ENCODE data around the gene SRPK2.
A peak's percentile ranks its signal among the peaks of the same experiment; 100 is the strongest.
"Not testable (repeated sequence)": the region's sequence is repeated elsewhere in the genome, so short reads cannot be mapped to it uniquely, and the experiment has no call there.

SRPK2 gene

DNA sequence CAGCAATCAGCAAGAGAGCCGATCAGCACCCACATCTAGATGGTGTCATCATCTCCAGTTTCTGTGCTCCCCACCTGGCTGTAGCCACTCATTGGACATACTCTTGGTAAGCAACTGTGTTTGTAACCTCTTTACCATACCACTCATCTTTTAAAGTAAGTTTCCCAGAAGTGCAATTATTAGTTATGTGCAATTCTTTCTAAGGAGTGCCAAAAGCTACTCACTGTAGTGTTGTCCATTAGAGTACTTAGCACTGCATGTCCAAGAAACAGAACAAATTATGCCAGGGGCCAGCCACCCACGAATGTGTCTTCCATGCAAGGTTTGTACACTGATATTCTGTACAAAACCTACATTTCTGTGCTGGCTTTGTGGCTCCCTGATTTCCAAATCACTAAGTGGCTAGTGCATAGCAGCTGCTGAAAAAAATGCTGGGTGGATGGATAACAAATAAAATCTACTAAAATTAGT lies 131.9 kb downstream of the SRPK2 start:
- no peak for DNase-seq

DNA sequence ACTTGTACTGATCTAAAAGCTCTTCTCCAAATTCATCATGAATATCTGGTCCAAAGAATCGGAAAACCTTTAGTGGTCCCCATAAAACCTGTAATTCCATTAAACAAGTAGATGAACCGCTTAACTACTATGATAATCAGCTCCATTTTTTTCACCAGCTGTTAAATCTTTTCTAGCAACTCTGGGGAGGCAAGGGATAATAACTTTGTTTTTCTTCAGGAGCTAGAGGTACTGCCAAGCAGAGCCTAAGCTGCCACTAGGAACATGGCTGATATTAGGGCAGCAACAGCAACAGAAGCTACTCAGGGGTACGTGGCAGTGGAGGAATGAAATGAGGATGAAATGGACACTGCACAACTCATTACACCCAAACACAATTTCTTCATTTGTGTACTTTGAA lies 138.0 kb downstream of the SRPK2 start:
- DNase-seq, result no peak

DNA sequence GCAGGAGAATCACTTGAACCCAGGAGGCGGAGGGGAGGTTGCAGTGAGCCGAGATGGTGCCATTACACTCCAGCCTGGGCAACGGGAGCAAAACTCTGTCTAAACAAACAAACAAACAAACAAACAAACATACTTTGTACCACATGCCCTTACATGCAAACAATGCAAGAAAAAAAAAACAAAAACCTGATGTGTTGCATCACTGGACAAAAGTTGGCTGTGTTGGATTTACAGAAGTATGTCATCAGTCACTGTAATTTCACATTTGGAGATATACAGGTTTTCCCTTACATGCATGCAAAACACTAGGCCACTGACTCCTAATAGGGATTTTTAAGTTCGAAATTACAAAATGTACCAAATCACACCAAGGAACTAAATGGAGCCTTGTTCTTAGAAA lies 138.5 kb downstream of the SRPK2 start:
- no peak for DNase-seq

DNA sequence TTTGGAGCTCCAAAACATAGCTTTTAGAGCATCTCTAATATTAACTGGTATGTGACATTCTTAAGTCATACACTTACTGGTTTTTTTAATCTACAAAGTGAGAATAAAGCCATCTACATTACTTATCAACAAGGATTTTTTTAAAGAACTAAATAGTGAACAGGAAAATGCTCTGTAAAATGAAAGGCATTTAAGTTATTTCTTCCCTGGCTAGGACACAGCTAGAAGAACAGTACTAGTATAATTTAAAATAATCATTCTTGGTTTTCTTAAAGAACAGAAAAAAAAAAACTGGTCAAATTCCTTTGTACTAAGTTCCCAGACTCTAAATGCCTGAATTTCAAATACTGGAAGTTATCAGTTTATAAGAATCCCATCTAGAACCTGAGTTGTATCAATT lies 139.5 kb downstream of the SRPK2 start:
- no peak for DNase-seq

DNA sequence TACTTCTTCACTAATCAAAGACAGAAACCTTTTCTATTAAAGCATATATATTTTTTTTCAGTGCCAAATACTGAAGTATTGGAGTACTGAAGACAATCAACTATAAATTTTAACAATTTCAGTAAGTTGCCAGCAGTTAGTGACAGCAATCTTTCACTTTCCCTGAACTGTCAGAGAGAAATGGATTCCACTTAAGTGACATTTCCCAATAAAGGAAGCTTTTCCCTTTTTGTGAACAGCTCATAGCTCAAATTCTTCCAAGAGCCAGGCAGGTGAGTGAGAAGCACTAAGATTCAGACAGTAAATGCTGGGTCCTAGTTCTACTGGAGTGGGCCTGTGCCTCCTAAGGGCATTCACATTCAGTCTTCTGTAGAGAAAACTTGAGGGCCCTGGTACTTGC lies 142.0 kb downstream of the SRPK2 start:
- DNase-seq, result no peak

DNA sequence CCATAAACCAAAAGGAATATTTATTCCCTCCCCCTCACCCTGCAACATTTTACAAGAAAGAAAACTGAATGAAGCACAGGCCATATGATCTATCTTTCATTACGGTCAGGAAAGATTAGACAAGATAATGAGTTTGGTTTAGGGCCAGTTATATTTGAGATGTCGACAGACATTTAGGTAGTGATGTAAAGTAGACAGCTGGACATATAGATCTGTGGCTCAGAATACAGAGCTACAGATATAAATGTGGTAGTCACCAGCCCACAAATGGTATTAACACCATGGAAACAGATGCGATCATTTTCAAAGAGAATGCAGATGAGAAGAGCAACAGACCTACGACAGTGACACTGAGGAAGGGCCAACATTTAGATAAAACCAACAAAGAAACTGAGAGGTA lies 142.5 kb downstream of the SRPK2 start:
- no peak for DNase-seq

DNA sequence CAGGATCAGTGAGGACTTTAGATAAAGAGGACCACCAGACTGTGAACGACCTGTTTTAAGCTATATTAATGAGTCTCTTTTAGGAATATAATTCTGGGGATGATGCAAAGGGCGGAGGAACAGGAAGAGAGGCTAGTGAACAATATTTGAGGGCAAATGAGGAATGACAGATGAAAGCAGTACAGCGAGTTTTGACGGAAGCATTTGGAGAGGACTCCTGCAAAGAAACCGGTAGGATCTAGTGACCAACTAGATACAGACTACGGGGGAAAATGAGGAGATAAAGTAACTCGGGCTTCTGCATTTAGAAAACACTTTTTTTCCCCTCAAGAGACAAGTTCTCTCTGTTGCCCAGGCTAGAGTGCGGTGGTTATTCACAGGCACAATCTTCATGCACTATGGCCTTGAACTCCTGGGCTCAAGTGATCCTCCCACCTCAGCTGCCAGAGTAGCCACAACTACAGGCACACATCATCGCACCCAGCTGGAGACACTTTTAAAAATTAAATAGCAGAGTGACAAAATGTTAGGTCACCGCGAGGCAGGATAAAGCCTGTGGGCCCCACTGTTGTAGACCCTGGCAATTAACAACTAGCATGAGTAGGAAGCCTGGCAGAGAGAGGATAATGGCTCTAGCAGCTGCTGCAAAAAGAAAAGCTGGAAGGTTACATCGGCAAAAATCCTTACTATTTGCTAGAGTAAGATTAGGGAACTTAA lies 143.2 kb downstream of the SRPK2 start:
- DNase-seq, result peak; percentile 6

DNA sequence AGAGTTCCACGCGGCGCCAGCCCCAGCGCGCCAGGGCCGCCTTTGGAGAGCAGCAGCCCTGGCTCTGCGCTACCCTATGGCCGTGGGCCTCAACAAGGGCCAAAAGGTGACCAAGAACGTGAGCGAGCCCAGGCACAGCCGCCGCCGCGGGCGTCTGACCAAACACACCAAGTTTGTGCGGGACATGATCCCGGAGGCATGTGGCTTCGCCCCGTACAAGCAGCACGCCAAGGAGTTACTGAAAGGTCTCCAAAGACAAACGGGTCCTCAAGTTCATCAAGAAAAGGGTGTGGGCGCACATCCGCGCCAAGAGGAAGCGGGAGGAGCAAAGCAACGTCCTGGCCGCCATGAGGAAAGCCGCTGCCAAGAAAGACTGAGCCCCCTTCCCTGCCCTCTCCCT lies 144.1 kb downstream of the SRPK2 start:
- no peak for DNase-seq

DNA sequence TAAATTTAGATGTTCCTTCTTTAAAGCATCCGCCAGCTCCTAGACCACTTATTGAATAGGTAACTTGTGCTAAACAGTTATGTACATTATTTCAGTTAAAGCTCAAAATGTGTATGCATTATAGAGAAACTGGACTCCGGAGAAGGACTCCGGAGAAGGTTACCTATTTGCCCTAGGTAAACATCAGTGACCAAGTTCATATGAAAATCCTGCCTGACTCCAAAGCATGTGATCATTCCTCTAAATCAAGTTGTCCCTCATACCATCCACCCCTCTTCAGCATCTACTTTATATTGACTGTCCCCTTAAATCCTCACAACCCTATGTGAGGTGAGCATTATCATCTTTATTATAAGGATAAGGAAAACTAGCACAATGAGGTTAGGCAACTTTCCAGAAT lies 147.5 kb downstream of the SRPK2 start:
- DNase-seq, result no peak

DNA sequence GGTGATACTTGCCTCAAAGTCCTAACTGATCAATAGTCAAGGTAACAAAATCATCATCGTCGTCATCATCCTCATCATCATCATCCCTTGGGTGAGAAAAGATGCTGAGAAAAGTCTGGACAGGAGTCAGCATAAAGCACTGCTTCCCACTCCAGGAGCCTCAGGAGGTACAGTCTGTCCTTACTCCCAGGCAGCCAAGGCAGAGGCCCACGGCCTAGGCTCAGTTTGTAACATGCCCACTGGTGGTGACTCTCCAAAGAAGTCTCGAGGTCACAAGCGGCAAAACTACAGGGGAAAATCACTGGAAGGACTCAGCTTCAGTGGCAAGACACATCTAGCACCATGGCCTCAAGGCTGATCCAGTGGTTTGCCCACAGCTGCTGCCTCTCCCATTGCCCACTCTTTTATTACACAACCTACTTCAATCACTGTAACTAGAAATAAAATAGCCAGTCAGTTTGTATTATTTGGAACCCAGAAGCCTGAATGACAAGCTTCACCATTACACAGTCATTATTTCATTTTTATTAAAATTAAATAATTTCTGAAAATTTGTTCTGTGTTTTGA lies 150.4 kb downstream of the SRPK2 start:
- DNase-seq, result no peak

DNA sequence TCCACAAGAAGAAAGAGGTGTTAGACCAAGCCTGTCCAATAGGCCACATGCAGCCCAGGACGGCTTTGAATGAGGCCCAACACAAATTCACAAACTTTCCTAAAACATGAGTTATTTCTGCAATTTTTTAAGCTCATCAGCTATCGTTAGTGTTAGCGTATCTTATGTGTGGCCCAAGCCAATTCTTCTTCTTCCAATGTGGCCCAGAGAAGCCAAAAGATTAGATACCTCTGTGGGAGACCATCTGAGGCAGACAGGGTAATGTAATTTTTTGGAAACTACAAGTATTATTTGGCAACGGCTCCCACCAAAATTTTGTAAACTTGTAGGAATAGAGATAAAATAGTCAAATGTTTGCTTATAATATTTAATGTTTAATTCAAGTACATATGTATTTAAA lies 153.8 kb downstream of the SRPK2 start:
- DNase-seq, result no peak

DNA sequence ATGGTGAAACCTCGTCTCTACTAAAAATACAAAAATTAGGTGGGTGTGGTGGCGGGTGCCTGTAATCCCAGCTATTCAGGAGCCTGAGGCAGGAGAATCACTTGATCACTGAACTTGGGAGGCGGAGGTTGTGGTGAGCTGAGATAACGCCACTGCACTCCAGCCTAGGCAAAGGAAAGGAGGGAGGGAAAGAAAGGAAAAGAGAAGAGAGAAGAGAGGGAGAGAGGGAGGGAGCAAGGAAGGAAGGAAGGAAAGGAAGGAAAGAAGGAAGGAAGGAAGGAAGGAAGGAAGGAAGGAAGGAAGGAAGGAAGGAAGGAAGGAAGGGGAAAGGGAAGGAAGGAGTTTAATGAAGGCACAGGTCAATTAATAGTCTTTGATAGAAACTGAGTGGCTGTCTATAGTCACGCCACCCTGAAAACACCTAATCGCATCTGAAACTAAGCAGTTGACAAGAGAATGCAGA lies 155.9 kb downstream of the SRPK2 start:
- DNase-seq, result not testable (repeated sequence)

DNA sequence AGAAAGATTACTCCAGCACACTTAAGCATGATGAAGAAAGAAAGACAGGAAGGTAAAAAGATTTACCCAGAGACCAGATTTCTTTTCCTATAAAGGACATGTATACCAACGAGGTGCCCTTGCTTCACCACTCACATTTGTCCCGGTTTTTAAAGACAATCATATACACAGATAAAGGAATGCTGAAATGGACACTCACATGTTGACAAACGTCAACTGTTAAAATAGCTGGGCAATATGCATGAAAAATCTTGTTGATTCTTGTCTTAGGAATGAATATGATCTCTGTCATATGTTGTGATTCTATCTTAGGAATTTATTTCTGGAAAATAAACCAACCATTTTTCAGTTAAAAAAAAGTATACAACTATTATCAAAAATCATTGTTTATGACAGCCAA lies 158.2 kb downstream of the SRPK2 start:
- no peak for DNase-seq

DNA sequence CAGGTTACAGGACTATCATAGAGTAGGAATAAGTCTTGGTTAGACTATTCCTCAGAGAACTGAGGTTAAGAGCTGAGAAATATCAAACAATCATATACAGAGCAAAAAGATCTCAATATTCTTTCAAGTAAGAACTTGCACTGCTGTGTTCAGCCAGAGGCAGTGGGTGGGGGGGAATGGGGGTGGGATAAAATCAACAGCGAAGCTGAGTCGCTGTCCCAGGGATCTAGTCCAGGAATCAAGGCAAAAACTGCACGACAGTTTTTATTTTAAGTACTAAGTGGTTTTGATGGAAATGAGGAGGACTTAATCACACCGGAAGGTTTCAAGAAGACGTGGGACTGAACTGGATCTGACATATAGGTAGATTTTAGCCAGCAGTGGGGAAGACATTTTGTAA lies 159.1 kb downstream of the SRPK2 start:
- no peak for DNase-seq

DNA sequence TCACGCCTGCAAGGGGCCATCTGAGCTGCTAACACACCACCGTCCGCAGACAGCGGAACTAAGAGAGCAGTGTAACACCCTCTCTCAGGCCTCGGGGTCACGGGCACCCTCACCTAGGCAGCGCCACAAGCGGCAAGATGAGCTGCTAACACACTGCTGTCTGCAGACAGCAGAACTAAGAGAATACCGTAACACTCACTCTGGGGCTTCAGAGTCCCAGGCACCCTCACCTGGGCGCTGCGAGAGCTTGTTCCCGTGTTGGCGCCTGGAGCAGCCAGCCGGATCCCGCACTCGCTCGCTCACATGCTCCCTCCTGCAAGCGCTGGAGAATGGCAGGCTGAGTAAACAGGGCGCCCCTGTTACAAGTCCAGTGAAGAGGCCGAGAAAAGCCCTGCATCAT lies 160.2 kb downstream of the SRPK2 start:
- no peak for DNase-seq

DNA sequence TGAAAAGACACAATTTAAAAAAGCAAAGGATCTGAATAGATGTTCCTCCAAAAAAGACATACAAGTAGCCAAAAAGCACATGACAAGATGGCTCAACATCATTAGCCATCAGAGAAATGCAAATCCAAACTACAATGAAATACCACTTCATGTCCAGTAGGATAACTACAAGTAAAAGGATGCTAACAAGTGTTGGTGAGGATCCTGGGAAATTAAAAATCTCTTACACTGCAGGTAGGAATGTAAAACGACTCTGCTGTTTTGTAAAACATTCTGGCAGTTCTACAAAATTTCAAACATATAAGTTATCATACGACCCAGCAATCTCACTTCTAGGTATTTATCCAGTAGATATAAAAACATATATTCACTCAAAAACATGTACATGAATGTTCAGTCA lies 161.3 kb downstream of the SRPK2 start:
- no peak for DNase-seq

DNA sequence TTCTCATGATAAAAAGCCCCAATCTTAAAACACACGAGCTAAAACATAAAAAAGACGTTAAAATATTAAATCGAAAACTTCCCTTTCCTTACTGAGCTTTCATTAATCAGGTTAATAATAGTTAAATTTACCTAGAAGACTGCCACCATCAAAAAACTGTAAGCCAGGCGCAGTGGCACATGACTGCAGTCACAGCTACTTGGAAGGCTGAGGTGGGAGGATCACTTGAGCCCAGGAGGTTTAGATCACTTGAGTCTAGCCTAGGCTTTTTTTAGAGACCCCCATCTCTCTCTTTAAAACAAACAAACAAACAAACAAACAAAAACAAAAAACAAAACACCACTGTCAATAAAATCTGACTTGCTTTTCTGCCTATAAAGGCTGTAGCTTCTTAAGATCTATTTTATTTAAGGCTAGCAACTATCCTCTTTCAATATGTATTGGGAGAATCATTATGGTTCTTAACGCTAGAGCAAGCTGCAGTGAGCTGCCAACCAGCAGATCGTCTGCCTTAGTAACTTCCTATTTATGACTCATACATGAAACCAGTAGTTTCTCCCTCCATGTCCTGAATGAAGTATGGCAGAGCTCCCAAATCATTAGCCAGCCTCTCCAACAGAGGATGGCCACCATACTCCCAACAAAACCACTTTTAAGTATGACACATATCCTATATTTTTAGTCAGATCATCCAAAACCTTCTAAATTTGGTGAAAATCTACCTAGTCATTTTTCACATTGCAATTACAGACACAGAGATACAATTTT lies 163.7 kb downstream of the SRPK2 start:
- DNase-seq, result no peak

DNA sequence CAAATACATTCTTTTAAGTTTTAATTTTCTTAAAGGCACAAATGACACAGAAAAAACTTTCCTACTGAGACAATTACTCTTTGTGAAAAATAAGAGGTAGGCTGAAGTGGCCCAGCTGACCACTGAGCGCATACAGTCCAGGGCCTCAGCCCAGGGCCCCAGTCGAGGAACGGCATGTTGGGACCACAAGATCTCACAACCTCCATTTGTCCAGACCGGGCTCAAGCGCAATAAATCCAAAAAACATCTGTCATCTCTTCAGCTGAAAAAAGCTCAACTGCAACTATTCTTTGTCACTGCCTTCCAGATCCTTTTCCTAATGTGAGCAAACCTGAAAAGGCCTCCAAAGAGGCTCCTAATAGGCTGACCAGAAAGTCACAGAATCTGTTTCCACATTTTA lies 165.8 kb downstream of the SRPK2 start:
- DNase-seq, result no peak

DNA sequence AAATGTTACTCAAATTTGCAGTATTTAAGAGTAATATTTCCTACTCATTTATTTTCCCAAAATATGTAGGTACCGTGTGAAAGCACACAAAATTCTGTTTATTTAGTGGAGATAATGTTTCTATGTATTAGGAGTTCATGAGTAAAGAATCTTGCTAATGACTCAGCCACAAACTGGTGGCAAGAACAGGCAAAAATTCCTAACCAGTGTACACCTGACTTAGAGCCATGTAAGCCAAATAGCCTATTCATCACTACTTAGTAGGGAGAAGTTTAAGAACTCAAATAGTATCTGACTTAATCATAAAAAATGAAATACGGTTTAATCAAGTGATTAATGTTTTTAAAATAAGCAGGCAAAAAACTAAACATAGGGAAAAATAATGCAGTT lies 169.0 kb downstream of the SRPK2 start:
- DNase-seq, result no peak

DNA sequence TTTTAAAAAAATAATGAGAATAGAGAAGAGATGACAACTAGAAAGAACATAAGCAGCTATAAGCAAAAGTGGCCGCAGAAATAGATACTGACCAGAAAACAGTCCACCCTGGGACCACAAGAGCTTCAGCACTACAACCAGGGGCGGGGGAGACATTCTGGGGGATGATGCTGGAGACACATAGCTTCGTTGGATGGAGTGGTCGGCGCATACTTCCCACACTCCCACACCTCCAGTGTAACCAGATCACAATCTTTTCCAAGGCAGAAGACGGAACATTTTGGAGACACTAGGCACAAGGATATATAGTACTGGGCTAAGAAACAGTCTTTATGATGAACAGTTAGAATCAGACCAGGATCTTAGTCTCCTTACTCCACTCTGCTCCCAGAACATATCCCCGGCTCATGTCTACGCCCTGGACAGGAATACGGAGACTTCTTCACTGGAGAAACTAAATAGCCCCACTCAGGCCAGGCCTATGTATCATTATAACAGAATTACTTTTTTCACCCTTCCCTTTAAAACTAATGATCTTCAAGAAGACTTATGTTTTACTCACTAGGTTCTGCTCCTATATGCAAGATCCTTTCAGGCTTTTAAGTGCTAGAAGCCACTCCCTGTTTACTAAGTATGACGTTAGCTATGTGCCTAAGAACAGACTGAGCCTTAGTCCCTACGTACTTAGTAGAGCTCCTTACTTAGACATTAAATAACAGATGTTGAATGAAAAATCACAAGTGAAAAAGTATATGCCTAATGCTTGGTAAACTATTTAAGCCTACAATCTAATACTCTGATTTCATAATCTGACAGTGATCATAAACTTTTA lies 169.6 kb downstream of the SRPK2 start:
- no peak for DNase-seq

DNA sequence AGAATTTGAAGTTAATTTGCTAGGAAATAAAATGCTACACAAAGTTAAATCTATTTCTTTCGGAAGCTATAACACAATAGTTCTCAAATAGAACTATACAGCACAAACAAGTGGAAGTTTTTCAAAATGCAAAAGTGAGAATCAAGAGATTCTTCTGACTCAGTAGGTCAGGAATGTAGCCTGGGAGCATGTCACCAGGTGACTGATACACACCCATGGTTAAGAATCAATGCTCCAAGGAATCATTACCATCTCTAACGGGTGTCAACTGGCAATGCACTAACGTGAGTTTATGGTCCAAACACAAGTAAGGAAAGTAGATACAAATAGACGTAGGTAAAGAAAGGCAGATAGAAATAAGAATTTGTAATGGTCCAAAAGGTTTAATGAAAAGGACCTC lies 170.5 kb downstream of the SRPK2 start:
- no peak for DNase-seq

DNA sequence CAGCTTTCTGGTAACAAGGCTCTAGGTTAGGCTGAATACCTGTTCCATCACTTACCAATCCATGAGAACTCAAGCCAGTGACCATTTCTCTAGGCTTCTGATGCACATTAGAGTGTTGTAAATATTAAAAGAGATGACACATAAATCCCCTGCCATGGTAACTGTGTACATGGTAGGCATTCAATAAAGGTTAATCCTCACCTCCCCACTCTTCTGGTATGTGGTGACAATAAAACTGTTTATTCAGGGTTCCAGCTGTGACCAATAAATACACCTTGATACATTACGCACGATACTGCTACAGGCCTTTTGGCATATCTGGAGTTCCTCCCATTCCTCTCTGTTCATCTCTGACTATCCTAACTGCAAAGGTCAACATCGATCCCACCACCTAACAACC lies 171.9 kb downstream of the SRPK2 start:
- DNase-seq, result no peak

DNA sequence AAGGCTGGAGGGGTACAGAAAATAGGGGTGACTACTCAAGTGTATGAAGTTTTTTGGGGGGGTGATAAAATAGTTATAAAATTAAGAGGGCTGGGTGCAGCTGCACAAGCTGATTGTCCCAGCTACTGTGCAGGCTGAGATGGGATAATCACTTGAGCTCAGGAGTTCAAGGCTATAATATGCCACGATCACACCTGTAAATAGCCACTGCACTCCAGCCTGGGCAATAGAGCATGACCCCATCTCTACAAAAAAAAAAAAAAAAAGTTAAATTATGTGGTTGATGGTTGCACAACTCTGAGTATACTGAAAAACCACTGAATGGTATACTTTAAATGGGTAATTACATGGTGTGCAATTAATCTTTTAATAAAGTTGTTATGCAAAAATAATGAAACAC lies 172.9 kb downstream of the SRPK2 start:
- no peak for DNase-seq

Data from NCI-H345 (cell line).